GM19438 (cell line): ENCODE data around the gene DHX38.

Experiments
- ATAC-seq: cut with Tn5 transposase; IDR thresholded peaks from one replicate; pipeline ENCODE4 v1.9.1; 2021; ENCODE audit warnings: low read depth; ENCODE audit not compliant: unreplicated experiment

Gene DHX38

GRCh38 chr16:72162105-72162692 is 68.6 kb downstream of the DHX38 start:
- no peak for ATAC-seq
